ENCODE measurements around the gene ECE1. TPM values are rescaled to one million over a fixed set of nuclear protein-coding genes. Genes with fewer than 3 reads are reported as not detected.
A peak's percentile ranks its signal among the peaks of the same experiment; 100 is the strongest.

Gene ECE1
- total and polyA plus RNA-seq, 2 experiments from 2014 or later, result 82.3 to 100 TPM

- no peak overlapping the region for H3K4me3 ChIP-seq
- H3K27me3 ChIP-seq (replicated peaks; ENCODE audit: insufficient read depth), result no peaks in the 10 kb centered on the region
- H3K9me3 ChIP-seq (ENCODE audit: low read depth), result no peaks in the 10 kb centered on the region
- no peaks in the 10 kb centered on the region; the same call in 1 of the 2 replicates for H3F3A ChIP-seq (ENCODE audit: insufficient read depth)
- H3K27ac ChIP-seq, result no peak overlapping the region
- H3K79me2 ChIP-seq (ENCODE audit: insufficient read depth), result peaks cover 14% of the 10 kb centered on the region; the same call in 1 of the 2 replicates
- in situ Hi-C loops (cut with MboI), result no loop called here
- 91 to 95% methylated on average over 8 of the region's 8 CpGs for whole genome bisulfite sequencing, 2 experiments (ENCODE audit: low coverage in 1 of 2, low lambda C conversion rate in 2 of 2, missing lambda C conversion rate in 2 of 2)
- H3K9ac ChIP-seq, result no peak overlapping the region
- no peaks in the 10 kb centered on the region for H4K20me1 ChIP-seq (ENCODE audit: insufficient read depth)
- H3K4me1 ChIP-seq (ENCODE audit: insufficient read depth), result no peaks in the 10 kb centered on the region
- no peak overlapping the region for H2AFZ ChIP-seq
- no peaks in the 10 kb centered on the region for H3K9me2 ChIP-seq (ENCODE audit: insufficient read depth)
- no peak overlapping the region for H3K4me2 ChIP-seq (ENCODE audit: unreplicated experiment)
- no peak for DNase-seq
- H3K36me3 ChIP-seq (ENCODE audit: low read depth), result peaks cover 25% of the 10 kb centered on the region
- TF ChIP-seq EZH2phosphoT487 (IDR thresholded peaks at IDR 0.05; ENCODE audit: insufficient read depth, low read depth) (no peak), EZH2 (IDR thresholded peaks at IDR 0.05; ENCODE audit: insufficient read depth, poor library complexity, severe bottlenecking) (no peak)
These were observed 17.7 kb downstream of the ECE1 start for GRCh38 chr1:21272540-21272939.

GRCh38 chr1:21271550-21271949 is 18.7 kb downstream of the ECE1 start:
- TF ChIP-seq EZH2 (IDR thresholded peaks at IDR 0.05; ENCODE audit: insufficient read depth, poor library complexity, severe bottlenecking), result no peak
- TF ChIP-seq EZH2phosphoT487 (IDR thresholded peaks at IDR 0.05; ENCODE audit: insufficient read depth, low read depth), result no peak
- in situ Hi-C loops (cut with MboI), result no loop called here
- Histone ChIP-seq H4K20me1 (ENCODE audit: insufficient read depth) (no peaks in the 10 kb centered on the region), H3F3A (ENCODE audit: insufficient read depth) (no peaks in the 10 kb centered on the region; the same call in 1 of the 2 replicates), H2AFZ (no peak overlapping the region), H3K4me1 (ENCODE audit: insufficient read depth) (no peaks in the 10 kb centered on the region), H3K27ac (no peak overlapping the region), H3K9me3 (ENCODE audit: low read depth) (no peaks in the 10 kb centered on the region), H3K9me2 (ENCODE audit: insufficient read depth) (no peaks in the 10 kb centered on the region), H3K36me3 (ENCODE audit: low read depth) (peaks cover 25% of the 10 kb centered on the region), H3K4me2 (ENCODE audit: unreplicated experiment) (no peak overlapping the region), H3K79me2 (ENCODE audit: insufficient read depth) (0 out of 2 replicates have a peak, but pooled peaks cover 12% of the 10 kb centered on the region), H3K27me3 (replicated peaks; ENCODE audit: insufficient read depth) (no peaks in the 10 kb centered on the region), H3K4me3 (no peak overlapping the region), H3K9ac (no peak overlapping the region)
- DNase-seq, result no peak
- WGBS, 2 experiments (ENCODE audit: low coverage in 1 of 2, low lambda C conversion rate in 2 of 2, missing lambda C conversion rate in 2 of 2), result 78 to 79% methylated on average over 6 of the region's 6 CpGs

GRCh38 chr1:21270086-21270689 is 20.1 kb downstream of the ECE1 start:
- Histone ChIP-seq H4K20me1 (ENCODE audit: insufficient read depth) (no peaks in the 10 kb centered on the region), H3F3A (ENCODE audit: insufficient read depth) (no peaks in the 10 kb centered on the region; the same call in 1 of the 2 replicates), H3K27me3 (replicated peaks; ENCODE audit: insufficient read depth) (no peaks in the 10 kb centered on the region), H3K9me2 (ENCODE audit: insufficient read depth) (no peaks in the 10 kb centered on the region), H3K36me3 (ENCODE audit: low read depth) (peaks cover 23% of the 10 kb centered on the region), H3K9me3 (ENCODE audit: low read depth) (no peaks in the 10 kb centered on the region), H3K4me2 (ENCODE audit: unreplicated experiment) (no peak overlapping the region), H3K9ac (no peak overlapping the region), H3K4me3 (no peak overlapping the region), H3K27ac (no peak overlapping the region), H2AFZ (no peak overlapping the region), H3K4me1 (ENCODE audit: insufficient read depth) (no peaks in the 10 kb centered on the region), H3K79me2 (ENCODE audit: insufficient read depth) (peaks cover 12% of the 10 kb centered on the region; the same call in 1 of the 2 replicates)
- WGBS, 2 experiments (ENCODE audit: low coverage in 1 of 2, low lambda C conversion rate in 2 of 2, missing lambda C conversion rate in 2 of 2), result 22 to 38% methylated on average over 9 of the region's 9 CpGs
- no peak for TF ChIP-seq EZH2phosphoT487 (IDR thresholded peaks at IDR 0.05; ENCODE audit: insufficient read depth, low read depth)
- TF ChIP-seq EZH2 (IDR thresholded peaks at IDR 0.05; ENCODE audit: insufficient read depth, poor library complexity, severe bottlenecking), result no peak
- DNase-seq, result peak; percentile 77
- in situ Hi-C loops (cut with MboI), result no loop called here

GRCh38 chr1:21269461-21270085 is 20.7 kb downstream of the ECE1 start:
- no peaks in the 10 kb centered on the region for H3K27me3 ChIP-seq (replicated peaks; ENCODE audit: insufficient read depth)
- WGBS, 2 experiments (ENCODE audit: low coverage in 1 of 2, low lambda C conversion rate in 2 of 2, missing lambda C conversion rate in 2 of 2), result 83 to 85% methylated on average over 7 of the region's 7 CpGs
- no peak overlapping the region for H3K27ac ChIP-seq
- peaks cover 12% of the 10 kb centered on the region; the same call in 1 of the 2 replicates for H3K79me2 ChIP-seq (ENCODE audit: insufficient read depth)
- no peak for DNase-seq
- no peak overlapping the region for H3K4me3 ChIP-seq
- H2AFZ ChIP-seq, result no peak overlapping the region
- no peaks in the 10 kb centered on the region for H4K20me1 ChIP-seq (ENCODE audit: insufficient read depth)
- in situ Hi-C loops (cut with MboI), result no loop called here
- no peak overlapping the region for H3K9ac ChIP-seq
- H3K9me2 ChIP-seq (ENCODE audit: insufficient read depth), result no peaks in the 10 kb centered on the region
- no peak overlapping the region for H3K4me2 ChIP-seq (ENCODE audit: unreplicated experiment)
- H3K4me1 ChIP-seq (ENCODE audit: insufficient read depth), result no peaks in the 10 kb centered on the region
- H3K36me3 ChIP-seq (ENCODE audit: low read depth), result peaks cover 23% of the 10 kb centered on the region; the same call in 1 of the 2 replicates
- no peaks in the 10 kb centered on the region; the same call in 1 of the 2 replicates for H3F3A ChIP-seq (ENCODE audit: insufficient read depth)
- H3K9me3 ChIP-seq (ENCODE audit: low read depth), result no peaks in the 10 kb centered on the region
- no peak for TF ChIP-seq EZH2phosphoT487 (IDR thresholded peaks at IDR 0.05; ENCODE audit: insufficient read depth, low read depth)
- no peak for TF ChIP-seq EZH2 (IDR thresholded peaks at IDR 0.05; ENCODE audit: insufficient read depth, poor library complexity, severe bottlenecking)
